NK-92 (cell line): Measurements from ENCODE around the gene PTPRU.

Experiments used
- DNase-seq: peaks from one replicate; lab custom pipeline; 2025; ENCODE audit not compliant: unreplicated experiment; lab: John Stamatoyannopoulos, UW

PTPRU gene

DNA sequence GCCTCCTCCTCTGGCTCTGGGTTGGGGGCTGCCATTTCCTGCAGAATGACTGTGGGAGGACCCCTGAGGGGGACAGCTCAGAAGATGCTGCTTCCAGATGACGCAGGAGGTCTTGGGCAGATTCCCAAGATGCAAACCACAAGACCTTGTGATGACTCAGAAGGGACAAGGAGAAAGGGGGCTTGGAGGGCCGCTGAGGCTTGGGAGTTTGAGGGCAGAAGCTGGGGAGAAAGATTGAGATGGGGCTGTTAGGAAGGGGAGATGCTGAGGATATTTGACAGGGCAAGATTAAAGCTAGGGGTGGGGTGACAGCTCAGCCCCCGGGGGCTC lies 7.5 kb downstream of the PTPRU start:
- DNase-seq, result no peak

DNA sequence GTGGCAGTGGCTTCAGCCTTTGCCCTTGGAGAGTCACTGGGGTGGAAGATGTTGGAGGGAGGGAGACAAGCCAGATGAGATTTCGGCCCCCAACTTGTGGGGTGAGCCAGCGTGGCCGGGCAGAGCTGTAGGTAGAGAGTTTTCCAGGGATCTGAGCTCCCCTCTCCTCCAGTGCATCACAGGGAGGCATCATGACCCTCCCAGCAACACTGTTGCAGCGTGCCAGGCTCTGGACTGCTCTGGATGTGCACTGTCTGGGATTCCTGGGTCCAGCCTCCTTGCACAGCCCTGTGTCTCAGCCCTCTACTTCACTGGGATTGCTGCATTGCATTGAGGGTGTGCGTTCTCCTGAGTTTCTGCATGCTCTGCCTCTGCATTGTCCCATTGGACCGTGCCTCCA lies 8.9 kb downstream of the PTPRU start:
- DNase-seq, result no peak

DNA sequence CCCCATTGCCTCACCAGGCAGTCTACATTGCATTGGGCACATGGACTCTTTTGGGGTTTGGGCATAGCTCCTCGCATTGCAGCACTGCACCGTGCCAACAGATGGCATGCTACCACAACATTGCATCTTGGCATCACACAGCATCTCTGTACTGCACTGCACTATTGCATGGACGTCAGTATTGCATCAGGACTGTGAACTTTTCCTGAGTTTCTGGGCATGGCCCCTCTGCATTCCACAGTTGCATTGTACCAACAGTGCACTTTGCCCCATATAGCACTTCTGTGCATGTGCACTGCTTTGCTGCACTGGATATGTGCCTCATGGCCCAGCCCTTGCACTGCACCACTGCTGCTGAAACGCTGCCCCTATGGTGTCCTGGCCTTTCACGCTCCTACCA lies 9.6 kb downstream of the PTPRU start:
- DNase-seq, result no peak

DNA sequence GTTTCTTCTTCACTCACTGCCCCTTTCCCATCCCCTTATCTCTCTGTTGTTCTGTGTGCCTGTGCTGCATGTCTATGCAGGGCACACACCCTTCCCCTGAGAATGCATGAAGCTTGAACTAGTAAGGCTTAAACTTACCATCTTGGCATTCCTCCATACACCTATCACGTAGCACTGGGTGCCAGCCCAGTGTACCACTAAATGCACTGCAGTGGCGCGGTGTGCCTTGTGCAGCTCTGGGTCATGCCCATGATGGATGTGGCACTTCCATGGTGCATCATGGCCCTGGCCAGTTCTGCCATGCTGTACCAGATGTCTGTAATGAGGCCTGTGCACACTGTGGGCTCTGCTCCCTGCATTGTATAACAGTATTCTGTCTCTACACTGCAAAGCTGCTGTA lies 10.7 kb downstream of the PTPRU start:
- no peak for DNase-seq

GRCh38 chr1:29247571-29248273 lies 11.4 kb downstream of the PTPRU start:
- no peak for DNase-seq

GRCh38 chr1:29248409-29248808 lies 12.1 kb downstream of the PTPRU start:
- DNase-seq, result no peak

GRCh38 chr1:29249170-29249691 lies 12.9 kb downstream of the PTPRU start:
- DNase-seq, result no peak

DNA sequence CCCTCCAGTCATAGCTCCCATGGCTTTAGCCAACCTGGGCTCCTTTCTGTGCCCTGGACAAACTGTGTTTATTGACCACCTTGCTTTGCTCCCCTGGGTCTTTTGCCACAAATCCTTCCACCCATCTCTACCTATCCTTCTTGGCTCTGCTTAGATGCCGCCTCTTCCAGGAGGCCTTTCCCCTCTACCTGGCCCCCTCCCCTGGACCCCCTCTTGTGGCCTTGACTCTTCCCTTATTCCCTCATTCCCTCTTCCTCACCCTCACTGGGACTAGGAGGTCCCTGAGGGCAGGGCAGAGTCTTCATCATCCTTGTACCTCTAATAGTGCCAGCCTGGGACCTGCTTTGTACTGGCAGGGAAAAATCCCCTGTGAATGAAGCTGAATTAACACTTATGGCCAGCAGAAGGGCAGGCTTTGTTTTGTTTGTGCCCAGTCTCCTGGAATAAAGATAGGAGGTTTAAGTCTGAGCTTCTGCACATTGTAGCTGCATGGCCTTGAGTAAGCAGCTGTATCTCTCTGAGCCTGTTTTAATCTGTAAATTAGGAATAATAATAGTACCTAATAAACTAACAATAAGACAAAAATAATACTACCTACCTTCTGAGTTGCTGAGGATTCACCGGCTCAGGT lies 13.7 kb downstream of the PTPRU start:
- DNase-seq, result no peak

DNA sequence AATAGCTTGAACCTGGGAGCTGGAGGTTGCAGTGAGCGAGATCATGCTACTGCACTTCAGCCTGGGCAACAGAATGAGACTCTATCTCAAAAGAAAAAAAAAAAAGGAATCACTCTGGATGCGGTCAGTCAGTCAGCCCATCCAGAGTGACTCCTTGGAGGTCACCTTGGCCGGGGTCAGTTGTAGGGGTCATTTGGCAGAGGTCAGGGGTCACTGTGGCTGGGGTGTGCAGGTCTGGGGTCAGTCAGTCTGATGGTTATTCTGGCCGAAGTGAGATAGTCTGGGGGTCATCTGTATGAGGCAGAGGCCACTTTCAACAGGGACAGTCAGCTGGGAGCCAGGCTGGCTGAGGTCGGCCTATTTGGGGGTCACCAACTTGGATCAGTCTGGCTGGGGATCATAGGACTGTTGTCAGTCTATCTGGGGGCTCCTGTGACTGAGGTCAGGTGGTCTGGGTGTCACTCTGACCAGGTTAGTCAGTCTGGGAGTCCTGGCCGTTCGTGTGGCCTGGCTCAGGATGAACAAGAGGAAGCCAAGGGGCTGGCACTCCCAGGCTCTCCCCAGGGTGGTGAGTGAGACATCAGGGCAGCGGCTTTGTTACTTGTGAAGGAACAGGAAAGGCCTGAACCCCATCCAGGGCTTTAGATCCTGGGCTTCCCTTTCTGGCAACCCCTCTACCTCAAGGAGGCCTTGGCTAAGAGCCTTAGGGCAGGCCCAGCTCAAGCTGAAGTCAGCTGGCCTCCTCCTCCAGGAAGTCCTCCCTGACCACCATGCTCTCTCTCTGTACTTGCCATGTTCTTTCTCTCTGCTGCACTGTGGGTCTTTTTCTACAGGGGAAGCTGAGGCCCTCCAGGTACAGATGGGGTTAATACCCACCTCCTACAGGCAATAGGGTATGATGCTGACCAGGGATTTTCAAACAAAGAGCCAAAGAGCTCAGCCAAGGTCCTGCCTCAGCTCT lies 15.1 kb downstream of the PTPRU start:
- DNase-seq, result no peak

- DNase-seq, result no peak
Observed at GRCh38 chr1:29253180-29253579, 16.9 kb downstream of the PTPRU start.

DNA sequence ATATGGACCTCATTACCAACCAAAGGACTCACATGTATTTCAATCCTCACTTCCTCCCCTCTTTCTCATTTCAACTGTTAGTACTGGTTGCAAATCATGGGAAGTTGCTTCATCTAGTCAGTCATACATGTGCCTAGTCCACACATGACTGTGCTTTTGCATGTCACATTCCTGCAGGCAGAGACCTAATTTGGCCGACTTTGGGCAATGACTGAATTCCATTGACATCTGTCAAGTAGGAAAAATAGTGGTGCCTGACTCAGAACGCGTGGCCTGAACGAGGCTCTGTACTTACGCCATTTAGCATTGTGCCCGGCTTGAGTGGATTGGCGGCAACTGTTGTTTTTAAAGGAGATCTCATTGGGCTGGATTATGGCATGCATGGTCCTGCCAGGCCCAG lies 18.0 kb downstream of the PTPRU start:
- DNase-seq, result no peak

- DNase-seq, result no peak
Observed at GRCh38 chr1:29255134-29255666, 18.9 kb downstream of the PTPRU start.

GRCh38 chr1:29256394-29256793 lies 20.1 kb downstream of the PTPRU start:
- DNase-seq, result no peak

GRCh38 chr1:29256979-29257804 lies 20.9 kb downstream of the PTPRU start:
- DNase-seq, result no peak

GRCh38 chr1:29258189-29258975 lies 22.1 kb downstream of the PTPRU start:
- DNase-seq, result no peak

DNA sequence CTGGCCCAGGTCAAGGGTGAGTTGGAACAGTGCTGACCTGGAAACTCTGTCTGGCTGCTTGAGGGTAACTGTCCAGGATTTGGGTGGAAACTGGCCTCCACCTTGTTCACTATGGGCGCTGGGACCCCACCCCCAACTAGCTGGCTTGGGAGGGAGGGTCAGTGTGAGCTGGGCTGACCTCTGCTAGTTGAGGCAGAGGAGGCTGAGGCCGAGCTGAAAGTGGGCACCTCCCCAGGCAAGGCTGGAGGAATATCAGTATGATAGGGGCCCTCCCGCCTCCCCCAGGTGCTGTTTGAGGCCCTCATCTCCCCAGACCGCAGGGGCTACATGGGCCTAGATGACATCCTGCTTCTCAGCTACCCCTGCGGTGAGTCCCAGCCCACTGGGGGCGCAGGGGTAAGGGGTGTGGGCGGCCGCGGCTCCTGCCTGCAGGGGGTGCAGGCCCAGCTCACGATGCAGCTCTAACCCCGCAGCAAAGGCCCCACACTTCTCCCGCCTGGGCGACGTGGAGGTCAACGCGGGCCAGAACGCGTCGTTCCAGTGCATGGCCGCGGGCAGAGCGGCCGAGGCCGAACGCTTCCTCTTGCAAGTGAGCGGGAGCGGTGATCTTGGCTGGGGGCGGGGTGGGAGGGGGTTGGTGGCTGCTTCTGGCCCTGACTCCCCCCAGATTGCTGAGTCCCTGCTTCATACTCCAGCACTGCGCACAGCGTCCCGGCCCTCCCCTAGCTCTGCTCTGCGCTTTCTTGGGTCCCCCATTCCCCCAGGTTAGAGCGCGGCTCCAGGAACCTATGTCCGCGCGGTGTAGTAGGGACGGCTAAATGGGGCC lies 22.9 kb downstream of the PTPRU start:
- DNase-seq, result no peak

DNA sequence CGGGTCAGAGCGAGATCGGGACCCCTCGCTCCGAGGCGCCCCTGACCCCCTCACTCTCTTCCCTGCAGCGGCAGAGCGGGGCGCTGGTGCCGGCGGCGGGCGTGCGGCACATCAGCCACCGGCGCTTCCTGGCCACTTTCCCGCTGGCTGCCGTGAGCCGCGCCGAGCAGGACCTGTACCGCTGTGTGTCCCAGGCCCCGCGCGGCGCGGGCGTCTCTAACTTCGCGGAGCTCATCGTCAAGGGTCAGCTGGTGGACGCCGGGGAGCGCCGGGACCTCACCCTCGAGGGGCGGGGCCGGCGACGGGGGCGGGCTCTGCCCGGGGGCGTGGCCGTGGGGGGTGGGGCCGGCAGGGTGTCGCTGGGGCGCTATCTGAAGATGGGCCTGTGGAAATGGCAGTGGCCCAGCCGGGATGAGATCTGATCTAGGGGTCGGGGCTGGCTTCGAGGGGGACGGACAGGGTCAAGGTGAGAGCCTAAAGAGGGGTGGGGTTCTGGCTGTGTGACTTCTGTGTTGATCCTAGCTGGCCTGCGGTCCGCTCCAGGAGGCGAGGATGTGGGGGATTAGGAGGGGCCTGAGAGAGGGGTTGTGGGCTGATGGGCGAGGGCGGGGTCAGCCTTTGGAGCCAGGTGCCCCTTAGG lies 23.6 kb downstream of the PTPRU start:
- no peak for DNase-seq

GRCh38 chr1:29260531-29260930 lies 24.2 kb downstream of the PTPRU start:
- DNase-seq, result no peak
